GM18907 (cell line): Measurements from ENCODE around the gene GDF2.

Experiments used
- ATAC-seq: cut with Tn5 transposase; IDR thresholded peaks from one replicate; pipeline ENCODE4 v1.9.1; 2021; ENCODE audit warnings: mild to moderate bottlenecking, moderate library complexity; ENCODE audit not compliant: unreplicated experiment

The GDF2 gene

DNA sequence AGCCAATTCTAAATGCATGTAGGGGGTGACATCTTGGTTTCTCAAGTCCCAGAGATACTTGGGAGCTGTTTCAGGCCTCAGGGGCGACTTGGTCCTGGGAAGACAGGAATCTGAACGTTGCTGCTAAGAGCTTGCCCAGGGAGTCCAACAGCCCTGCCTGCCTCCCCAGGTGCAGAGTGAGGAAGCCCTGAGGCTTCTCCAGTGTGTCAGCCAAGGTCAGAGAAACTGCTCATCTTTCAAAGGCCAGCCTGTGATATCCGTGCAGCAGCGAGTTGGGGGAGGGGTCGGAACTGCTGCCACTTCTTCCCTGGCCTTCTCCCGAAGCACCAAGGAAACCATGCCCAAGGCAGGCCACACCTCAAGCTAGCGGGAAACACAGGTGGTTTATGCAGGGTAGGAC is 9.7 kb downstream of the GDF2 start:
- no peak for ATAC-seq

DNA sequence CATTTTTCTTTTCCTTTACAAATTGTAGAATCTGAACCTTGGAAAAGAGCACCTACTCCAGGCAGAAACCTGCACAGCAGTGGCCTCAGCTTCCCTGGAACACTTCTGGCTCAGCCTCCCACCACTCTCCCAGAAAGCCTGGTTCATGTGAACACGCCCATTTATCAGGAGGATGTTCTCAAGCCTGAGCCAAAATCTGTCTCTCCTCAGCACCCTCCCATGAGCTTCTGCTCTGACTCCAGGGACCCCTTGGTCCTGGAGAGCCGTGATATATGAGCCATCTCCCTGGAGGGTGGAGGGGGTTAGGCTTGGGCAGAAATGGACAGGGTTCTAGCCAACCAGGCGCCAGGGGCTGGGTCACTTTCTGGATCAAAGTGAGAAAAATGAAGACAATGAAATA is 10.1 kb downstream of the GDF2 start:
- no peak for ATAC-seq

DNA sequence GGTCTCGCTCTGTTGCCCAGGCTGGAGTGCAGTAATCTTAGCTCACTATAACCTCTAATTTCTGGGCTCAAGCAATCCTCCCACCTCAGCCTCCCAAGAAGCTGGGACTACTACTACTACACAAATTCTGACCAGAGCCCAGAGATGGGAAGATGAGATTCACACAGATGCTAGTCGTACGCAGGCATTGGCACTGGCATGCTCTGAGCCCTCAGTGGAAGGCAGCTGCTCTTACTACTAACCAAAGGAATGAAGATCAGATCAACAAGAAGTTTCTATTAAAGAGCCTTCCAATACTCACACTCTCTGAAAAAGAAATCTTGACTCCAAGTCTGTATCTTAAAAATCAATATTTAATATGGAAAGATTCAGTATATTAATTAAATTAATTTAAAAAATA is 10.7 kb downstream of the GDF2 start:
- ATAC-seq: no peak

DNA sequence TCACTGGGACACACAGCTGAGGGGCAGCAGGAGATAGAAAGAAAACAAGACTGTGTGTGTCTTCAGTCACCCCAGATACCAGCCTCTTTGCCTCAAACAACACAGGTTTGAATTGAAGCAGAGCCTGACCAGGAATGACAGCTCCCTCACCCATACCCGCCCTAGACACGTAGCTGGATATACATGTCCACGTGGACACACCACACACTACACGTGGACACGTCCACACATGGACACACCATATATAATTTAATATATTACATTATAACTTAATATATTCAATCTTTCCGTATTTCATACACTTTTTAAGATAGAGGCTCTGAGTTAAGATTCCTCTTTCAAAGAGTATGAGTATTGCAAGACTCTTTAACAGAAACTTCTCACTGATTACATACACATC is 11.3 kb downstream of the GDF2 start:
- no peak for ATAC-seq

DNA sequence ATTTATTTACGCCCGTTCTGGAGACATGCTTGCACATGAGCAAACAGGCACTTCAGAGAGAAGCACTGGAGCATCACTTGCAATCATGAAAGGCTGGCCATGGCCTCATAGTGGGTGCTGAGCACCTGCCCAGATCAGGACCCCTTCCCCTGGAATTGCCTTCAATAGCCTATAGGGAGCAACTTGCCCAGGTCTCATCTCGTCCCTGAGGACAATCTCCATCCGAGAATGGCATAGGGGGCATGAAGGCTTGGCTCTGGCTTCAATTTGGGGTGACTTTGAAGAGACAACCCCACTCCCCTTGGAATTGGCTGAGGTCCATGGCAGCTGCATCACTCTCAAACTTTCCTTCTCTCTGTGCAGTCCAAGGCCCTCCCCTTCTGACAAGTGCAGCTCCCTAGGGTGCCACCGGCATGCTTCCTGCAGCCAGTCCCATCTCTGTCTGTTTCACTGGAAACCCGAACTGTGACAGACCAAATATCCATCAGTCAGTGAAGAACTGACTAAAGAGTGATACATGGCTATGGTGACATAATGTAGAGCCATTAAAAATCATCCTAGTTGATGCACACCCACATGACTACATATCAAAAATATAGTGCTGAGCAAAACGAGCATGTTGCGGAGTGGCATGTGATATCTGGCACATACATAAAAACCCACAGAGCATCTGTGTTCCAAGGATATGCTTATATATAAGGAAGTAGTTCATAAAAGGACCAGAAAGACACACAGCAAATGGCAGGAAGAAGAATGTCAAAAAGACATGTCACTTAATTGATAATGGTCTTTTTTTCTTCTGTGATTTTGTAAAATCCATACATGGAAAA is 12.4 kb downstream of the GDF2 start:
- no peak for ATAC-seq

DNA sequence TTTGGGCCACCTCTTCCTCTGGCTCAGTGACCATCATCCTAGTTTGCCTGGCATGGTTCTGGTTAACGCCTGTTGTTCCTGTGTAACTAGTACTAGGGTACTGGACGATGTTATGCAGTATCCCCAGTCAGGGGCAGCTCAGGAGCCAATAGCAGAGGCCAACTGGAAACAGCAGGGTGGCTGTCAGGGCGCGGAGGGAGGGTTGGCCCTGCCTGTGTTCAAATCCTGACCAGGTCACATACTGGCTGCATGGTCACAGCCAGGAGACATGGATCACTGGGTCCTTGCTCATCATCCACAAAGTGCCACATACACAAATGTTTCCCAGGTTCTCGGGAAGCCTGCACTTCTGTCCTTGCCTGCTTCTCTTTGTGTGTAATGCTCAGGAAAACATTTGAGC is 13.7 kb downstream of the GDF2 start:
- ATAC-seq: no peak

DNA sequence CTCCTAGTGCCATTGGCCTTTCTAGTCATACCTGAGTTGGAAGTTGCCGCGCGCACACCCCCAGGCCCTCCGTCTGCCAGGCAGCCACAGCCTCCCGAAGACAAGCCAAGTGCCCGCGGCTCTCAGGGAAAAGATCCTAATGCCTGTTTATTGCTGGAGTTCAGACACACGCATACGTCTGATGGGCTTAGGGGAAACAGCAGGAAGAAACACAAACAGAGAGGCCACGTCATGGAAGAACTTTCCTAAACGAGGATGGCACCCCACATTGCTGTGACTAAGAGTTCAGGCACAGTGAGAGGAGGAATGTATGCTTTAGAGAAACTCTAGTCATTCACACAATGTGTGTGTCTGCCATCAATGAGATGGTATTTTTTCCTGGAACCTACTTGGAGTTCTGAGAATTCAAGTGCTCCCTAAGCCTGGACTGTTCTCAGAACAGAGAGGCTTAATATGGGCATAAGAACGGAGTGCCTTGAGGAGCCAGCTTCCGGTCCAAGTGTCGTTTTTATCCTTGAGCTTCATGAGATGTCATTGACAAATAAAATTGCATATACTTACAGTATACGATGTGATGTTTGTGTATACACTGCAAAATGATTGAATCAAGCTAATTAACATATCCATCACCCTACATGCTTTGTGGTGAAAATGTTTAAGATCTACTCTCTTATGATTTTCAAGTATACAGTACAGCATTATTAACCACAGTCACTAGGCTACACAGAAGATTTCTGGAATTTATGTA is 14.3 kb downstream of the GDF2 start:
- no peak for ATAC-seq

DNA sequence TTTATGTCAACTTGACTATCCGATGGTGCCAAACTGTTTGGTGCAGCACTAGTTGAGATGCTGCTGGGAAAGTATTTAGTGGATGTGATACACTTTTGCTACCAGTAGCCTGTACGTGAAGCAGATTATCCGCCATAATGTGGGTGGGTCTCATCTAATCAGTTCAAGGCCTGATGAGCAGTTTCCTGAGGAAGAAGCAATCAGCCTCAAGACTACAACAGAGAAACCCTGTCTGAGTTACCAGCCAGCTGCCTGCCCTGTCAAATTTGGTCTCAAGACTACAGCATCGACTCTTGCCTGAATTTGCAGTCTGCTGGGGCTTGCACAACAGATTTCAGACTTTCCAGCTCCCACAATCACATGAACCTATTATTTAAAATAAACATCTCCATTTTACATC is 15.1 kb downstream of the GDF2 start:
- no peak for ATAC-seq

DNA sequence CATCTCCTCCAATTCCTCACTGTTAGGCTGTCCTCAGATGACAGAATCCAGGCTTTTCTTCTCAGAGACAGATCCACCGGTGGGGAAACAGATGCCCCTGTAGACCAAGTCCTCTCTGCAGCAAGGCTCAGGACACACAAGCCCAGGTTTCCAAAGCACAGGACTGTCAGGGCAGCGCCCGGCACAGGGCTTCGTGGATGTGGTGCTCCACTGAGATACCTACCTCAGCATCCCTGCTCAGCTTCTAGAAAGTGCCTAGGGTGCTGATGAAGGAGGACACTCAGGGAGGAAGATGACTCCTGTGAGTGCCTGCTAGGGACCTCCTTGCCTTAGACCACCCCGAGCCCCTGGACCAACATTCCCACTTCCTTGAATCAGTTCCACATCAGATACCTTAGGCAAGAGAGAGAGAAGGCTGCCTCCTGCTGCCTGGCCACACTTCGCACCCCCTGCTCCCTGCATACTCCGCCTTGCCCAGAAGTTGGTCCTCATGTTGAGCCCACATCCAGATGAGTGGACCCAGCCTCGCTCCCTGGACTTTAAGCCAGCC is 17.0 kb downstream of the GDF2 start:
- ATAC-seq: no peak

DNA sequence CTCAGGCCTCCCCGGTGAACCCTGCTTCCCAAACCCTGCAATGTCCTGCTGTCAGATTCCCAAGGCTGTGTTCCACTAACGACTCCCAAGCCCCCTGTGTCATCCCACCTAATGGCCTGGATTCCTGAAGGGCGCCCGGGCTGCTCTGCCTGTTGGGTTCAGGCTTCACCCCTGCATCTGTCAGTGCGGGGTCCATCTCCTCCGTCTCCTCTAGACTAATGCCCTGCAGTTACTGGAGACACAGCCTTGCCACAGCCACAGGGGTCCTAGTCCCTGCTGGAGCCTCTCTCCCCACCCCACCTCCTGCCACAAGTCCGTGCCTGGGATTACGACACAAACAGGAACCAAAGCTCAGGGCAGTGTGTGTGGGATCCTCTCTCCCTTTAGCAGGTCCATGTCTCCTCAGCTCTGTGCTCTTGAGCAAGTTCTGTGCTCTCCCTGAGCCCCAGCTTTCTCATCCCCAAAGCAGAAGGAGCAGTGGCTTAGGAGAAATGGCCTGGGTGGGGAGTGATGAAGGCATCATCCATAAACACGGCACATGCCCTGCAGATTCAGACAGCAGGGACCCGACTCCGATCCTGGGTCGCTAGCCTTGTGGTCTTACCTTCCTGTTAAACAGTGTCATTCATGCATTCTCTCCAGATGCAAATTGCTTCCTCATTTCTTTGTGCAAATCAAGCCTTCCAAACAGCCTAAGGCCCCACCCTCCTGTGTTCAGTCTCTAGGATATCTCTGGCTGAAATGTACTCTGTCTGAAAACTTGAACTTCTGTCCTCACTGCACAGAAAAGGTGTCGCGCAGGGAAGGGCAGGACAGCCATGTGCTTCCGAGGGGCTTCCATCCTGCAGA is 17.7 kb downstream of the GDF2 start:
- ATAC-seq: no peak

DNA sequence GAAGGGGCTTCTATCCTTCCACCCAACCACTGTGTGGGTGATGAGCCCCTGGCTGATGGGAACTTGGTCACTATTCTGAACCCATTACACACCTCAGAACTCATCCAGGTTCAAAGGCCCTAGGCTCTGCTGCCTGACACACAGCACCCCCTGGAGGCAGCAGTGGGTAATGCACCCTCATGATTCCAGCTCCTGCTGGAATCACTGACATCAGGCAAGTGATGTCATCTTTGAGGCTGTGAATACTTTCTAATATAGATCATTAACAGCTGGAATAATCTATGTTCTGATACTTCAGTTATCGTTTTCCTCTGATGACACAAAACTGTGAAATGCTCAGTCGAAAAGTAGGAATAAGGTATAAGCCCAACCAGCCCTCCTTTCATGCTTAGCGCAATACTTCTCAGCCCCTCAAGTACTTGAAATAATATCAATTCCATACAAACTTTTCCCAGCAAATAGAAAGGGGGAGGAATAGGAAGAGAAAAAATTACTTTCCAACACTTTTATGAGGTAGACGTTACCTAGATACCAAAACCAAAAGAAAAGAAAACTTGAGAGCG is 18.4 kb downstream of the GDF2 start:
- ATAC-seq: no peak

DNA sequence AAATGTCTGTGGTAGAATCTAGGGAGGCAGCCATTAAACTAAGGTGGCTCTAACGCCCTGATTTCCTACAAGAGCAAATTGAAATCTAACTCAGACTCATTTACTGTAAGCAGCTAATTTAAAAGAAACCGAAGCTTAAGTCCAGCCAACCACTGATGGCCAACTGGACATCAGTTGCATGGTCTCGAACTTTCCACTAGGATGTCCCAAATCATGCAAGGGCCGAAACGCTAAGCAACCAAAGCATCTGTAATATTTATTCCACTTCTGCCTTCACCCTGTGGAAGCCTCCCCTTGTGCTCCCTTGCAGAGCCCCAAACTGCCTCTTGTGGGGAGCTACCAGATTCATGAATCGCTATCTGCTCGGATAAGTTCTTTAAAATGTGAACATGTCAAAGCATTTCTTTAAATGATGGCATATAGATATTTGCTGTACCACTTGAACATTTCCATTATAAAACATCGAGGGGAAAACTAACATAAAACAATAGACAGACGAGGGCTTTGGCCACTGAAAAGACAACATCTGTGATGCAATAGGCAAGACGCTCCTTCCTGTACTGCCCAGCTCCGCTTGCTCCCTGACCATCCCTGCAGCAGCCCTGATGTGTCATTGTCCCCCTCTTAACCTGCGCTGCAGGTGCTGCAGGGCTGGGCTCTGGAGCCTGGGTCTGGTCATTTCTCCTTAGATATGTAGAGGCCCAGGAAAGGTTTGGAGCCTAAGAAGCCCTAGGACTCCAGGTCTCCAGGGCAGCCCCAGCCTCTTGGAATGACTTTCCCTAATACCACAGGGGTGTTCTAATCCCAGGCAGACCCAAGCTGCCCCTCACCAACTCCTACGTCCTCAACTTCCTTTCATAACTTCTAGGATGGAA is 23.0 kb downstream of the GDF2 start:
- no peak for ATAC-seq

DNA sequence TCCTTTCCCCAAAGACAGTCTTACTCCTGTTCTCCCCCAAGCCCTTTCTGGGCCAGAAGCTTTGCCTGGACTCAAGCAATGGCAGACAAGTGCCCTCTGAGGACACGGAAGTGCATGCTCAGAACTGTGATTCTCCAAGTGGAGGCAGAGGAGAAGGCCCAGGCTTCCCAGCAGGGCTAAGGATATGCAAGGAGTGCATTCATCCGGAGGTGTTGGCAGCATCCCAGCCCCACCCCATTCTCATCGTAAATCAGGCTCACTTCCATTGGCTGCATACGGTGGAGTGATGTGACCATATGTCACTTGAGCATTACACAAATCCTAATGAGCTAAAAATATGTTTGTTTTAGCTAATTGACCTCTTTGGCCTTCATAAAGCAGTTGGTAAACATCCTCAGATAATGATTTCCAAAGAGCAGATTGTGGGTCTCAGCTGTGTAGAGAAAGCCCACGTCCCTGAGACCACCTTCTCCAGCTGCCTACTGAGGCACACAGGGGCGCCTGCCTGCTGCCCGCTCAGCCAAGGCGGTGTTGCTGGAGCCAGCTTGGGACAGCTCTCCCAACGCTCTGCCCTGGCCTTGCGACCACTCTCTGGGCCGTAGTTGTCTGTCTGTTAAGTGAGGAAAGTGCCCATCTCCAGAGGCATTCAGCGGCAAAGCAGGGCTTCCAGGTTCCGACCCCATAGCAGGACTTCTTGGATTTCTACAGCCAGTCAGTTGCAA is 24.5 kb downstream of the GDF2 start:
- ATAC-seq: no peak

DNA sequence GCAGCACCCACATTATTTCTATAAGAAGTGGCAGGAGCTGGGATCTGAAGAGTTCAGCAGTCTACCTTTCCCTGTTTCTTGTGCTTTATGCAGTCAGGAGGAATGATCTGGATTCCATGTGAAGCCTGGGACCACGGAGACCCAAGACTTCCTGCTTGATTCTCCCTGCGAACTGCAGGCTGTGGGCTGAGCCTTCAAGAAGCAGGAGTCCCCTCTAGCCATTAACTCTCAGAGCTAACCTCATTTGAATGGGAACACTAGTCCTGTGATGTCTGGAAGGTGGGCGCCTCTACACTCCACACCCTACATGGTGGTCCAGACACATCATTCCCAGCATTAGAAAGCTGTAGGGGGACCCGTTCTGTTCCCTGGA is 25.0 kb downstream of the GDF2 start:
- no peak for ATAC-seq

DNA sequence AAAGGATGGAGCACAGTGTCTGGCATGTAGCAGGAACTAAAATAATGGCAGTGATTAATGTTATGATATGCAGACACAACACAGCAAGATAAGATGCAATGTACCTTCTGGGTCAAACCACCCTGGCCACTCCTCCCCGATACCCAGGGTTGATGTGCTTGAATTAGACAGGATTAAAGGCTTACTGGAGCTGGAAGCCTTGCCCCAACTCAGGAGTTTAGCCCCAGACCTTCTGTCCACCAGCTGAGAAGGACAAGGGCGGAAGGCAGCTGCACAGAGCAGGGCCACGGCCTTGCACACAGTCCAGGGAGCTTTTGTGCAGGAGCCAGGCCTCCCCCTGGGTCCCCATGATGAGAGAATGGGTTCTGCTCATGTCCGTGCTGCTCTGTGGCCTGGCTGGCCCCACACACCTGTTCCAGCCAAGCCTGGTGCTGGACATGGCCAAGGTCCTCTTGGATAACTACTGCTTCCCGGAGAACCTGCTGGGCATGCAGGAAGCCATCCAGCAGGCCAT is 25.9 kb downstream of the GDF2 start, which contains the start of gene RBP3:
RBP3 (plus strand) TSS at position 226 of the 514 bp plus-strand sequence; CDS start at position 348, 122 bp downstream.
- no peak for ATAC-seq

DNA sequence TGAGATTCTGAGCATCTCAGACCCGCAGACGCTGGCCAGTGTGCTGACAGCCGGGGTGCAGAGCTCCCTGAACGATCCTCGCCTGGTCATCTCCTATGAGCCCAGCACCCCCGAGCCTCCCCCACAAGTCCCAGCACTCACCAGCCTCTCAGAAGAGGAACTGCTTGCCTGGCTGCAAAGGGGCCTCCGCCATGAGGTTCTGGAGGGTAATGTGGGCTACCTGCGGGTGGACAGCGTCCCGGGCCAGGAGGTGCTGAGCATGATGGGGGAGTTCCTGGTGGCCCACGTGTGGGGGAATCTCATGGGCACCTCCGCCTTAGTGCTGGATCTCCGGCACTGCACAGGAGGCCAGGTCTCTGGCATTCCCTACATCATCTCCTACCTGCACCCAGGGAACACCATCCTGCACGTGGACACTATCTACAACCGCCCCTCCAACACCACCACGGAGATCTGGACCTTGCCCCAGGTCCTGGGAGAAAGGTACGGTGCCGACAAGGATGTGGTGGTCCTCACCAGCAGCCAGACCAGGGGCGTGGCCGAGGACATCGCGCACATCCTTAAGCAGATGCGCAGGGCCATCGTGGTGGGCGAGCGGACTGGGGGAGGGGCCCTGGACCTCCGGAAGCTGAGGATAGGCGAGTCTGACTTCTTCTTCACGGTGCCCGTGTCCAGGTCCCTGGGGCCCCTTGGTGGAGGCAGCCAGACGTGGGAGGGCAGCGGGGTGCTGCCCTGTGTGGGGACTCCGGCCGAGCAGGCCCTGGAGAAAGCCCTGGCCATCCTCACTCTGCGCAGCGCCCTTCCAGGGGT is 26.6 kb downstream of the GDF2 start:
- ATAC-seq: no peak

DNA sequence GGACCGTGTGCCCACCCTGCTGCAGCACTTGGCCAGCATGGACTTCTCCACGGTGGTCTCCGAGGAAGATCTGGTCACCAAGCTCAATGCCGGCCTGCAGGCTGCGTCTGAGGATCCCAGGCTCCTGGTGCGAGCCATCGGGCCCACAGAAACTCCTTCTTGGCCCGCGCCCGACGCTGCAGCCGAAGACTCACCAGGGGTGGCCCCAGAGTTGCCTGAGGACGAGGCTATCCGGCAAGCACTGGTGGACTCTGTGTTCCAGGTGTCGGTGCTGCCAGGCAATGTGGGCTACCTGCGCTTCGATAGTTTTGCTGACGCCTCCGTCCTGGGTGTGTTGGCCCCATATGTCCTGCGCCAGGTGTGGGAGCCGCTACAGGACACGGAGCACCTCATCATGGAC is 27.3 kb downstream of the GDF2 start:
- ATAC-seq: no peak

DNA sequence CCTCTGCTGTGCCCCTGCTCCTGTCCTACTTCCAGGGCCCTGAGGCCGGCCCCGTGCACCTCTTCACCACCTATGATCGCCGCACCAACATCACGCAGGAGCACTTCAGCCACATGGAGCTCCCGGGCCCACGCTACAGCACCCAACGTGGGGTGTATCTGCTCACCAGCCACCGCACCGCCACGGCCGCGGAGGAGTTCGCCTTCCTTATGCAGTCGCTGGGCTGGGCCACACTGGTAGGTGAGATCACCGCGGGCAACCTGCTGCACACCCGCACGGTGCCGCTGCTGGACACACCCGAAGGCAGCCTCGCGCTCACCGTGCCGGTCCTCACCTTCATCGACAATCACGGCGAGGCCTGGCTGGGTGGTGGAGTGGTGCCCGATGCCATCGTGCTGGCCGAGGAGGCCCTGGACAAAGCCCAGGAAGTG is 27.7 kb downstream of the GDF2 start:
- no peak for ATAC-seq
